ENCODE data around the gene MEGF8.

GRCh38 chr19:42333018-42333417 lies 7.6 kb downstream of the MEGF8 start:
- TF ChIP-seq ZNF782 (CRISPR knock-in tag; IDR thresholded peaks at IDR 0.05; ENCODE audit: borderline replicate concordance) (no peak), HNRNPL (IDR thresholded peaks at IDR 0.05; ENCODE audit: low read depth, low read length) (no peak), EZH2 (conservative IDR thresholded peaks at IDR 0.05; ENCODE audit: low read depth, low read length) (no peak), ZNF232 (CRISPR knock-in tag; IDR thresholded peaks at IDR 0.05; ENCODE audit: borderline replicate concordance) (no peak), POLR2A (IDR thresholded peaks at IDR 0.05; ENCODE audit: insufficient read depth in 1 of 2, low read depth in 2 of 2, low read length in 2 of 2) (no peak), IRF2 (CRISPR knock-in tag; IDR thresholded peaks at IDR 0.05) (no peak), MEIS2 (CRISPR knock-in tag; IDR thresholded peaks at IDR 0.05) (no peak), HOXA7 (CRISPR knock-in tag; IDR thresholded peaks at IDR 0.05) (no peak), SIN3A (IDR thresholded peaks at IDR 0.05; ENCODE audit: borderline replicate concordance, low read depth, low read length) (no peak), ZNF383 (CRISPR knock-in tag; IDR thresholded peaks at IDR 0.05; ENCODE audit: borderline replicate concordance) (no peak), SP1 (IDR thresholded peaks at IDR 0.05) (no peak), SP1 (CRISPR knock-in tag; IDR thresholded peaks at IDR 0.05) (no peak), PATZ1 (CRISPR knock-in tag; IDR thresholded peaks at IDR 0.05) (no peak), SUZ12 (IDR thresholded peaks at IDR 0.05; ENCODE audit: low read depth, low read length) (no peak), ZBTB8A (CRISPR knock-in tag; IDR thresholded peaks at IDR 0.05; ENCODE audit: borderline replicate concordance, low read depth) (no peak)
